CD4-positive, alpha-beta T cell treated with Interleukin-6 for 4 hours (primary cell): ENCODE results near the gene ZNHIT2.

Experiments
- DNase-seq: peaks from one replicate; pipeline ENCODE4 v3.0.0-alpha.2; 2020; ENCODE audit warnings: mixed read lengths

The ZNHIT2 gene

DNA sequence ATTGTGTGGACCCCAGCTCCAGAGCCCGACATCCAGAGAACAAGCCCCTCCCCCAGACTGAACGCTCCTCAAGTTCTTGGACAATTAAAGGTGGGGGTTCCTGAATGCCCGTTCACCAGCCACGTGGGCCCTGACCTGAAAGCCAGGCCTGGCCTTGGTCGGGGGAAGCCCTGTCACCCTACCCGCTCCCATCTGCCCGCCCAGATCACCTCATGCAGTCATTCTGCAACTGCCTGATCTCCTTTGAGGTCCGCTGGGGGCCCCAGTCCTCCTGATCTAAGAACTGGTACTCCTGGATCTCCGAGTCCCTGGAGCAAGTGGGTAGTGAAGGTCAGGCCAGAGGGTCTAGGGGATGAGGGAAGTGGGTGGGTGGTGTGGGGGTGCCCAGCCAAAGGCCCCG is 50.1 kb downstream of the ZNHIT2 start:
- DNase-seq = no peak

DNA sequence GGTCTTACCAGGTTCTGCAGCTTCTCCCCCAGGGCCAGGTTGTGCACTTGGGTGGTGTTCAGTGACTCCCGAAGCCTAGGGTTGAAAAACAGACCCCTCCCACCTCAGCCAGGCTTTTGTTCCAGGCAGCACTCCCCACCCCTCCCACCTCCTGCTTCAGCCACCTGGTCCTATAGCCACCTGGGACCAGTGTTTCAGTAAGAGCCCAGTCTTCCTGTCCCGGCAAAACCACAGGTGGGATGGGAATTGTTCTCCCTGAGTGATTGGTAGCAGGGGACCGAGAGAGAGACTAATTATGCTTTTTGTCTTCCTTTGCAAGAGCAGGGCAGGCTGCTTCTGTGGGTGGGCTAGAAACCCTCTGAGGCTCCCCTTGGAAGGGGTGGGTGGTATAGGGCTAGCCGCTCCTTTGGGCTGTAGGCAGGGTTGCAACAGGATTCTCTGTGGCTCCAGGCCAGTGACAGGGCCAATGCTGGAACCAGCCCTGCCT is 50.7 kb downstream of the ZNHIT2 start:
- no peak for DNase-seq
